NOMO-1 (cell line): Measurements from ENCODE around the gene LMNA.
A peak's percentile ranks its signal among the peaks of the same experiment; 100 is the strongest.
"Not testable (repeated sequence)": the region's sequence is repeated elsewhere in the genome, so short reads cannot be mapped to it uniquely, and the experiment has no call there.

ENCODE experiments used
- DNase-seq, 2 experiments: peaks; one replicate each; lab custom pipeline; 2025; ENCODE audit not compliant: unreplicated experiment in 2 of 2; lab: John Stamatoyannopoulos, UW

LMNA gene

DNA sequence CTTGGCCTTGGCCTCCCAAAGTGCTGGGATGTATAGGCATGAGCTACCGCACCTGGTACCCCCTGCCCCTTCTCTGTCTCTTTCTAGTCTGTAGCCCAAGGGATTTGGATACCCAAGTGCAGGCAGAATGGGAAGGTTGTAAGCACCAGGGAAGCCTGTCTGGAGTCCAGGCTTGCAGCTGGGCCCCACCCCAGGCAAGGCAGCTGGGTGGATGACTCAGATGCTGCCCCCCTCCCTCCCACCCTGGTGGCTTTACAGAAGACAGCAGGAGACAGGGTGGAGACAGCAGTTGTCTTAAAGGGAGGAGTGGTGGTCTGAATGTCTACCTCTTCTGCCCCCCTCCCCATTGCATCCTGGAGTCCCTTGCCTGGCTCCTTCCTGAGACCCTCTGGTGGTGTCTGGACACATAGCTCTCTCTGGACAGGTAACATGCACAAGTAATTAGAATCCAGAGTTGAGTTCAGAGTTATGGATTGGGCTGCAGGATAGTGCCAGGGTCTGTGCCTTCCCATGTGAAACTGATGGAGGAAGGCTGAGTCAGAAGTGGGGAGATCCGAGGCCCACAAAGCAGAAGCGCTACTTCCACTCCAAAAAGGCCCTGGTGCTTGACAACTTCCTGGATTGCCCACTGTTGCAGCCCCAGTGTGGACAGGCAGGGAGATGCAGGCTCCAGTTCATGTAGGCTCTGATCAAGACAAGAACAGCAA, 5.1 kb downstream of the LMNA start:
- peak; percentile 93 to 95 for DNase-seq

DNA sequence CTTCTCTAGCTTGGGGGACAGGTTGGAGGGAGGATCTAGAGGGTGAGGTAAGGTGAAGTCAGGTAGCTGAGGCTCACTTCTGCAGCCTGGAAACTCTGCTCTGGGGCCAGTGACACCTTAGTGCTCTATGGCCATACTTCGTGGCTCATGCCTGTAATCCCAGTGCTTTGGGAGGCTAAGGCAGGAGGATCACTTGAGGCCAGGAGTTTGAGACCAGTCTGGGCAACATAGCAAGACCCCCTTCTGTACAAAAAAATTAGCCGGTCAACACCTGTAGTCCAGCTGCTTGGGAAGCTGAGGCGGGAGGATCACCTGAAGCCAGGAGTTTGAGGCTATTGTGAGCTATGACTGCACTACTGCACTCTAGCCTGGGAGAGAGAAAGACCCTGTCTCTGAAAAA, 5.8 kb downstream of the LMNA start:
- DNase-seq: no peak

DNA sequence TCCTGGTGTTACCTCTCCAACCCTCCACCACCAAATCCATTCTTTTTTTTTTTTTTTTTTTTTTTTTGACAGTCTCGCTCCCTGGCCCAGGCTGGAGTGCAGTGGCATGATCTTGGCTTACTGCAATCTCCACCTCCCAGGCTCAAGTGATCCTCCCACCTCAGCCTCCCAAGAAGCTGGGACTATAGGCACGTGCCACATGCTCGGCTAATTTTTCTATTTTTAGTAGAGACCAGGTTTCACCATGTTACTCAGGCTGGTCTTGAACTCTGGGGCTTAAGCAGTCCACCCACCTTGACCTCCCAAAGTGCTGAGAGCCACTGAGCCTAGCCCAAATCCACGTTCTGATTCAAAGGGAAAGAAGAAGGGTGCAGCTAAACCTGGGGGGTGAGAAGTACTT, 6.5 kb downstream of the LMNA start:
- not testable (repeated sequence) for DNase-seq

DNA sequence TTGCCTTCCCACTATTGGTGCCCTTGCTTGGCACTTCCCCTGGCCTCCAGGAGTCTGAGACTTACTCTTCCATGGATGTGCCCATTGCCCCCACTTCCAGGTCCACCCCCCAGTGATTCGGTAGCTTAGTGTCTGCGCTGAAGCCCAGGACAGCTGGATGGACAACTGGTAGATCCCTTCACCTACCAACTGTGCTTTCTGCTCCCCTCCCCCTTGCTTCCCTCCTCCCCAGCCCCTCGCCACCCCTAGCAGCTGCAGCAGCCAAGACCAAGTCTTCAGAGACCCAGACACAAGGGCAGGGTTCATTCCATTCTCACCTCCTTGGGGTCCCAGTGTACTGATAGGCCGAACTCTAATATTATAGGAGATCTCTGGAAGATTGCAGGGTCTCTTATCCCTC, 6.9 kb downstream of the LMNA start:
- DNase-seq: no peak

DNA sequence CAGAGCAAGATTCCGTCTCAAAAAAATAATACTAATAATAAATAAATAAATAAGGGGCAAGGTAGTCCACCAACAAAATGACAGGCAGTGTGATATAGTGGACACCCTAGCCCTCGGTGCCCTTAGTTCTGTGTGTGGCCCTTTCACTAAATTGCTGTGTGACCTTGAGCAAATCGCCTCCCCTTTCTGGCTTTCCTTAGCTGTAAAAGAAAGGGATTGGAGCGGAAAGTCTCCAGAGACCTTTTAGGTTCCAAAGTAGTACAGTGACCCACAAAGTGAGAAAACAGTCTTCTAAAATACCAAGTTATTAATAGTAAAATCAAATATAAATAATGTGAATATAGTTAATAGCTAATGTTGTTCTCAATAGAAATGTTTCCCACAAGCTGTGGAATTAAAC, 7.6 kb downstream of the LMNA start:
- no peak for DNase-seq

DNA sequence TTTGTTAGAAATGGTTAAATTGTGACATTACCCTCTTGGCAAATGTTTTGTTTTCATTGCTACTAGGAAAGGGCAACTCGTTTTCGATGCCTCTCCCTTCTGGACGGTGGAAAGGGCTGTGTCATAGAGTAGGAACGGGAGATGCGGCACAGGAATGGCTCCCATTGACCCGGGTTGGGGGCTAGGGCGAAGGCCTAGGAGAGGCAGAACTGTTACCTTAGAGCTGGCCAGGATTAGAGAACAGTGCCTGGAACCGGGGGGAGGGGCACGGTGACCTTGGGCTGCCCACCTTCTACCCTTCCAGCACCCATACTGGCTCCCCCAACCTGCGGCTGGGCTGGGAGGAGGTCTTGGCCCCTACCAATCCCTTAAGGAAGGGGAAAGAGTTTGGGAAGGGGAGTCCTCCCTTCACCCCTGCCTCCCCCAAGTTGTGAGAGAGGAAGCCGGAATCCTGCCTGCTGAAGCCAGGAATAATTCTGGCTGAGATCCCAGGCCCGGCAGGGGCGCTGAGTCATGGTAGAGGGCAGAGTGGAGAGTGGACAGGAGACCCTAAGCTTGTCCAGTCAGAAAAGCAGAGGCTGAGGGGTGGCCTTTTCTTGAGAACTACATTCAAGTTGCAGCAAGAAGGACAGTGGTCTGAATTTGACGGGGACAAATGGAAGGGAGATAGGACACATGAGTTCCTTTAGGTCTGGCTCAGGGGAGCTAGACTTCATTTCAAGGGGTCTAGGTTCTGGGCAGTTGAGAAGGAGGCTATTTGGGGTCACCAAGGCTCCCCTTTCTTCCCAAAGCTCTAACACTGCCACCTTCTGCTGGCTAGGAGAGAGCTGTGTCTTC, 8.2 kb downstream of the LMNA start:
- DNase-seq: no peak

DNA sequence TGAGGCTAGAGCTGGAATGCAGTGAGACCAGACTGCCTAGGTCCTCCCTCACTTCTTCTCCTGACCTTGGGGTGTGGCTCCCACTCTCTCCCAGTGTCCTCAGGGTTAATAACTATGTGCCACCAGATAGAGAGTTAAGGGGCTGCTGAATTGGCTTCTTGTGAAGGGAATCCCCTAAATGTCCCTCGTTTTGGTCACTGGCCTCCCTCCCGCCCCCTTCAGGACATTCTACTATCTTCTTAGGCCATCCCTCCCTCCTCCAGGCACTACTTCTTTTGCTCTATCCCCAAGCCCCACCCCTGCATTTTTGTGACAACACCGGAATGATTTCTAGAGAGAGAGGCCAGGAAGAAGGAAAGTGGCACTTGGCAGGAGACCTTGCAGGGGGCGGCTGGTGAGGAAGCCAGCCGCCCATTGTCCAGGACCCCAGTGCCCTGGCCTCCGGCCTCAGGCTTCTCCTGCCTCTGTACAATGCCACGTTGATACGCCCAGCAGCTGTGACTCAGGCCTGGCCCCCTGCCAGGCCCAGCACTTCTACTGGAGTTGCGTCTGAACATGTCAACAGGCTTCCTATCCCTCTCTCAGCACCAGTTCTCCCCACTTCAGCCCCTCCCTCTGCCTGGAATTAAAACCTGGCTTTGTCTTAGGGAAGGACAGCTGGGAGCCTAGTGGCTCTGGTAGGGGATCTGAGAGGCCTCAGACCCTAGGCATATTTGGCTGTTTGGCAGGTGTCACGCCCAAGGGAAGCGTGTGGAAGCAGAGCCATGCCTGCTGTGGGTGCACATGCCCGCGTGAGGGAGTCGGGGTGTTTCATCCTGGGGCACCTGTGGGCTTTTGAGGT, 9.1 kb downstream of the LMNA start:
- DNase-seq: peak; percentile 62 to 88

DNA sequence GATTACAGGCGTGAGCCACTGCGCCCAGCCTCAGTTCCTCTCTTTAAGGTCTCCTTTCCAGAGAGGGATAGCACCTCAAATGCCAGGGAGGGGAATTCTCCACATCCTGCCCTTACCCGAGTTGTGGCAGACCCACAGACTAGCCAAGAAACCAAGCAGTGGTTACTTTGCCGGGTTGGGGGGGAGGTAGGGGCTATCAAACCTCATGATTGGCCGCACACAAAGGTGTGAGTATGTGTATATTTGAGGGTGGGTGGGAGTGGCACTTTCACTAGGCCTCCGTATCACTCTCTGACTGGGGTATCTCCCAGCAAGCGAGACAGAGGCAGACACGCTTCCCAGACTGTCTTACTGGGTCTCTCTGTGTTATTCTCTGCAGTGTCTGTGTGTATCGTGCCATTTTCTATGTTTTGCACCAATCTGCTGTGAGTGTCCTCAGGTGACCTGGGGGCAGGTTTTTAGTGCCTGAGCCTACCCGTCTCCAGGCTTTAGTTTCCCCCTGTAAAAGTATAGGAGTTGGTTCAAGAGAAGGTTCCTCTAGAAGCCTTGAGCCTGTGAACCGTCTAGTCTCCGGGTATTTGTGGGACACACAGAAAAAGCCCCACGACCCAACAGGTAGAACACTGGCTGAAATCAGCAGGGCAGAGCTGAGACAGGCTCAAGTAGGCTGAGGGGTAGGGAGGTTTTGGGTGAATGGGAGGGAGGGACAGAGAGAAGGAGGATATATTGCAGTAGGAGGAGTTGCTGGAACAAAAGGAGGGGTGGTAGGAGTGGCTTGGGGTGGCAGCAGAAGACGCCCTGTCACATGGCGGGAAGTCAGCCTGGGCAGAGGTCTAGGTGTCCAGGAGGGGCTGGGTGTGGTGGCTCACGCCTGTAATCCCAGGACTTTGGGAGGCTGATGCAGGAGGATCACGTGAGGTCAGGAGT, 10.3 kb downstream of the LMNA start:
- peak; percentile 30 to 69 for DNase-seq

DNA sequence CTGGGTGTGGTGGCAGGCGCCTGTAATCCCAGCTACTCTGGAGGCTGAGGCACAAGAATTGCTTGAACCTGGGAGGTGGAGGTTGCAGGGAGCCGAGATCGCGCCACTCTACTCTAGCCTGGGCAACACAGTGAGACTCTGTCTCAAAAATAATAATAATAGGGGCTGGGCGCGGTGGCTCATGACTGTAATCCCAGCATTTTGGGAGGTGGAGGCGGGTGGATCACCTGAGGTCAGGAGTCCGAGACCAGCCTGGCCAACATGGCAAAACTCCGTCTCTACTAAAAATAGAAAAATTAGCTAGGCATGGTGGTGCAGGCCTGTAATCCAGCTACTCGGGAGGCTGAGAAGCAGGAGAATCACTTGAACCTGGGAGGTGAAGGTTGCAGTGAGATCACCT, 11.0 kb downstream of the LMNA start:
- not testable (repeated sequence) for DNase-seq

DNA sequence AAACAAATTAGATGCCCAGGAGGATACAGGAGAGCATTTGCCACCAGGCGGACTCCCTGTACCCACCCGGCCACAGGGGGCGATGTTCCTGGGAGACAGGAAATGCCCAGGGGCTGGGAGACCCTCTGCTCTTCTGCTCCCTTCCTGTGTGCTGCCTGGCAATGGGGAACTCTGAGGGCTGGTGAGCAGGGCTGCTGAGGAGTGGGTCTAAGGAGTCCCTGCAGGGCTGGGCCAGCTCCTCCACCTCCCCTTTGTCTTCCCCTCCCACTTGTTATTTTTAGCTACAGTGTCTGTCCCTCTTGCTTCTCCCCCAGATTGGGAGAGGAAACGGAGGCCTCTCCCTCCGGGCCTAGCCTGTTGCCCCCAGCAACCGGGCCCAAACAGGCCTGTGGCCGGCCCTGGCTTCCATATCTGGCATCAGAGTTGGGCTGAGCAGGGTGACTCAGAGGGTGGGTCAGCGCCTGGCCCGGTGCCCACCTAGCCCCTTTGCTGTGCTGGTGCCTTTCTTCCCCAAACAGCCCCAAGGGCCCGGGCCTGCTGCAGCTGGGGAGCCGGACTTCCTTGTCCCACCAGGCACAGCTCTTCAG, 11.6 kb downstream of the LMNA start:
- DNase-seq: peak; percentile 90

DNA sequence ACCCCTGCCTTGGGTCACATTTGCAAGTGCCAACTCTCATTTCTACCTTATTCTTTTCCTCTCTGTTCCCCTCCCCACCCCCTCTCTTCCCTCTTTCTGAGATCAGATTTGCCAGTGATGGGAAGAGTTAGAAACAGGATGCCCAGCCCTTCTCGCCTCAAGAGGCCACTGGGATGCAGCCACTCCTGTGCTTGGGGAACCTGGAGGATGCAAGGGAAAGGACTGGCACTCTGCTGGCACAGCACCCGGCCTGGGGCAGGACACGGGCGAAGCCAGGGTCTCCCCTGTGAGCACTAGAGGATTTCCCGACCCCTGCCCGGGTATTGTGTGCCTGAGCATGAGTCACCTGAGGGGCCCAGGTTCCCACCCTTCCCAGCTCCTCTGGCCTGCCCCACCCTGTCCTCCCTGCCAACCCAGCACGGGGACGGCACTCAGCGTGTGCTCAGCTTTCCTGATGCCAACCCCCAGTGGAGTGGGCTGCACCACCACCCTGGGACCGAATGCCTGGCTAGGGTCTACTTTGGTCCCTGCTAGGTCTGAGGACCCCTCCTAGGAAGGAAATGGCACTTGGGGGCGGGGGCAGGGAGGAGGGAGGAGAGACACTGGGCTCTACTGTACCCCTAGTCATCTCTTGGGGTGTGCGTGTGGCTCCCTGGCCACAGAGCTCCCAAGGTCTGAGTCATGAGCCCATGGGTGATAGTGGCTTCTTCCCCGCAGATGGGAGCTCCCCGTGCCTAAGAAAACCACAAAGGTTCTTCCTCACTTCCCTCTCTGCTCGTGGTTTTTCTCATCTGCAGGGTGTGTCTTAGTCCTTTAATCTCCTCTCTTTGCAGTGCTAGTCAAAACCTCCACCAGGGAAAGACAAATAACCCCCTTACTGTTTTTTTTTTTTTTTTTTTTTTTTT, 12.4 kb downstream of the LMNA start:
- DNase-seq: peak; percentile 89 to 99

DNA sequence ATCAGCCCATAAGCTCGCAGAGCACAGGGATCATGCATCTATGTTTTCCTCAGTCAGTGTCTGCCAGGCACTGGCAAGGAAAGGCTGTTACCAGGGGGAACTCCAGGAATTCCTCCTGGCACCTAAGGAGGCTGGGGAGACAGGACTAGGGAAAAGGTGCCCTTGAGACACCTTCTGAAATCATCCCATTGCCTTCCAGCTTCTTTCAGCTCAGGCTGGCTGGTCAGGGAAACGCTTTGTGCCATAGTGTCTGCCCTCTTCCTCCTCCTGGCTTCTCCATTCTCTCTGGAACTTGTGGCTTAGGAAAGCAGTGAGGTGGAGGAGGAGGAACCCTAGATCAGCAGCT, 13.8 kb downstream of the LMNA start:
- DNase-seq: no peak

DNA sequence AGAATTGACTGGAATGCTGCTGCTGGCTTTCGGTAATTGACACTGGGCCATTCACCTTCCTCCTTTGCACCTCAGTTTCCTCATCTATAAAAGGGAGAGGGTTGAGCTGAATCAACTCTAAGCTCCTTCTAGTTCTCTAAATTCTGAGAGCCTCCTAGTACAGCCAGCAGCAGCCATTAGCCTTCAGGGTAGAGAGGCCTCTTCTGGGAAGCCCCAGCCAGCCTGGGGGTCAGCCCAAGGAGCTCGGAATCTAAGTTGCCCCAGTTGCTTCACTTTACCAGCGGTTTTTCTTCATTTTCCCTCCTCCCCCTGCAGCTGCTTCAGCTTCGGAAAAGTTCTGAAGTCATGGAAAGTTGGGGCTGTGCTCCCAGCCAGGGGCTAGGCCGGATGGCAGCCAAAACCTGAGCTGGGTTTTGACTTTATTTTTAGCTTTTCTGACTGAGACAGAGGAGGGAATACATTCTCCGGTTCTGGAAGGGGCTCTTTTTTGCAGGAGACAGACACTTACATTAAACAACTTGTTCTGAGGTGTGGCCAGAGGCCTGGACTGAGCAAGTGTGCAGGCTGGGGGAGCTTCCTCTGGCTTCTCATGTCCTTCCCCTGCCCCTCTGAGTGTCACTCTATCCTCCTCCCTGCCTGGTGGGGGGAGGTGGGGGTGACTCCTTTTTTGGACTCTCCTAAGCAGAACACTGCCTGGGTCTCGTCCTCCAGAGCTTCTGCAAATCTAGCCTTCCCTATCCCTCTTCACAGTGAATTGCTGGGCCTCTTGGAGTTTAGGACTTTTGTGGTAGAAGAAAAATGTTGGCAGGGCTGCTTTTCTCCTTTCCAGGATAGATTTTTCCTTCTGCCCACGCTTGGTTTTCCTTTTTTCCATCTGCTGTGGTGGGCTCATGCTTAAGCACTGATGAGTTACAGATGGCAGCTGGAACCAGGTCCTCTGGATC, 14.4 kb downstream of the LMNA start:
- DNase-seq: peak in 1 of 2 experiments; percentile 12

DNA sequence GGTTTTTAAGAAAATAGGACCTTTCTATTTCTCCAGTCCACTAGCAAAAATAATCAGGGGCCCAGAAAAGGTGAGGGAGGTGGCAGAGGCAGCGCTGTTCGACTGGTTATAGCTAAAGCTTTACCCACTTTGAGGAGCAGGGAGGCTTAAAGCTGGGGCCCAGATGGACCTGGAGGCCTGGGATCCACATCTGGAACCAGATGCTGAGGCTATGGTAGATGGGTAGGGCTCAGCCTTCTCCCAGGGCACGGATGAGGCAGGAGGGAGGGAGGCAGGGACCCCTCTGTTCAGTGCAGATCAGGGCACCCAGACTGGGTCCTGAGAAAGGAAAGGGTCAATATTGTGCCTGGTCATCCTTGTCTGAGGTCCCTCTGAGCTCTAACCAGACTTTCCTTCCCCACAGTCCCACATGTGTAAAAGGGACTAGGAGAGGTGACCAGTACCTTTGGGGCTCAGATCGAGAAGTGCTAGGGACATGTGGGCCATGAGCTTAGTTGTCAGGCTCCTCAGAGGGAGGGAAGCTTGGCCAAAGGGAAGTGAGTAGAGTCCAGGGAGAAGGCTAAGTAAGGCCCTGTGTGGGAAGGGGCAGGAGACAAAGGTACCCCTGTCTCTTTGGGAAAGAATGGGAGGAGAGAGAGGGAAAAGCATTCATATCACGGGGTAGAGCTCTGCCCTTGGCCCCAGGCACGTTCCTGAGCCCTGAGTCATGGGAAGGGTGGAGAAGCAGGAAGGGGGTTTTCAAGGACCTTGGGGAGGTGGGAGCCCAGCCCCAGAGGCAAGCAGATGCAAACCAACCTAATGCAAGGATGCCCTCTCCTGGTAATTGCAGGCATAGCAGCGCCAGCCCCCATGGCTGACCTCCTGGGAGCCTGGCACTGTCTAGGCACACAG, 15.4 kb downstream of the LMNA start:
- DNase-seq: peak; percentile 24 to 36

DNA sequence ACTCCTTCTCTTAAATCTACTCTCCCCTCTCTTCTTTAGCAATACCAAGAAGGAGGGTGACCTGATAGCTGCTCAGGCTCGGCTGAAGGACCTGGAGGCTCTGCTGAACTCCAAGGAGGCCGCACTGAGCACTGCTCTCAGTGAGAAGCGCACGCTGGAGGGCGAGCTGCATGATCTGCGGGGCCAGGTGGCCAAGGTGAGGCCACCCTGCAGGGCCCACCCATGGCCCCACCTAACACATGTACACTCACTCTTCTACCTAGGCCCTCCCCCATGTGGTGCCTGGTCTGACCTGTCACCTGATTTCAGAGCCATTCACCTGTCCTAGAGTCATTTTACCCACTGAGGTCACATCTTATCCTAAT, 16.0 kb downstream of the LMNA start:
- no peak for DNase-seq

DNA sequence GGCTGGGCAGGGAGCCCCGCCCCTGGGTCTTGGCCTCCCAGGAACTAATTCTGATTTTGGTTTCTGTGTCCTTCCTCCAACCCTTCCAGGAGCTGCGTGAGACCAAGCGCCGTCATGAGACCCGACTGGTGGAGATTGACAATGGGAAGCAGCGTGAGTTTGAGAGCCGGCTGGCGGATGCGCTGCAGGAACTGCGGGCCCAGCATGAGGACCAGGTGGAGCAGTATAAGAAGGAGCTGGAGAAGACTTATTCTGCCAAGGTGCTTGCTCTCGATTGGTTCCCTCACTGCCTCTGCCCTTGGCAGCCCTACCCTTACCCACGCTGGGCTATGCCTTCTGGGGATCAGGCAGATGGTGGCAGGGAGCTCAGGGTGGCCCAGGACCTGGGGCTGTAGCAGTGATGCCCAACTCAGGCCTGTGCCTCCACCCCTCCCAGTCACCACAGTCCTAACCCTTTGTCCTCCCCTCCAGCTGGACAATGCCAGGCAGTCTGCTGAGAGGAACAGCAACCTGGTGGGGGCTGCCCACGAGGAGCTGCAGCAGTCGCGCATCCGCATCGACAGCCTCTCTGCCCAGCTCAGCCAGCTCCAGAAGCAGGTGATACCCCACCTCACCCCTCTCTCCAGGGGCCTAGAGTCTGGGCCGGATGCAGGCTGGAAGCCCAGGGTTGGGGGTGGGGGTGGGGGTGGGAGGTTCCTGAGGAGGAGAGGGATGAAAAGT, 20.4 kb downstream of the LMNA start:
- DNase-seq: no peak
